ENCODE results near the gene DIP2C. TPM values are rescaled to one million over a fixed set of nuclear protein-coding genes. Genes with fewer than 3 reads are reported as not detected.
A peak's percentile ranks its signal among the peaks of the same experiment; 100 is the strongest.
"Not testable (repeated sequence)": the region's sequence is repeated elsewhere in the genome, so short reads cannot be mapped to it uniquely, and the experiment has no call there.

Gene DIP2C
- total RNA-seq, 1 experiment from 2014 or later: 11.0 TPM

- no peak for TF ChIP-seq FOXP4 (CRISPR knock-in tag; IDR thresholded peaks at IDR 0.05)
- no peak for TF ChIP-seq CREB1 (CRISPR knock-in tag; IDR thresholded peaks at IDR 0.05)
Measured at GRCh38 chr10:348456-348855, 341.0 kb downstream of the DIP2C start (continued).

- ATAC-seq; H3K27me3 Mint-ChIP-seq (ENCODE audit: low read depth); H3K4me3 Mint-ChIP-seq; POLR2A ChIA-PET; CTCF ChIA-PET; H3K36me3 Mint-ChIP-seq; DNase-seq (ENCODE audit: low spot score); H3K4me1 Mint-ChIP-seq; H3K9me3 Mint-ChIP-seq: not testable (repeated sequence)
- 0 out of 2 replicates have a peak overlapping the region, but pooled peaks have one; percentile 12 for H3K27ac Mint-ChIP-seq
Measured at GRCh38 chr10:347774-348173, 341.7 kb downstream of the DIP2C start.

- CTCF ChIA-PET; DNase-seq (ENCODE audit: low spot score); H3K4me3 Mint-ChIP-seq; H3K4me1 Mint-ChIP-seq; H3K9me3 Mint-ChIP-seq; H3K27ac Mint-ChIP-seq; POLR2A ChIA-PET; H3K27me3 Mint-ChIP-seq (ENCODE audit: low read depth); H3K36me3 Mint-ChIP-seq; ATAC-seq: not testable (repeated sequence)
Measured at GRCh38 chr10:347190-347589, 342.3 kb downstream of the DIP2C start.

GRCh38 chr10:344582-345200 lies 344.8 kb downstream of the DIP2C start:
- Mint-ChIP-seq H3K27ac (no peak overlapping the region; the same call in 1 of the 2 replicates), H3K27me3 (ENCODE audit: low read depth) (no peaks in the 10 kb centered on the region), H3K9me3 (no peaks in the 10 kb centered on the region), H3K36me3 (peaks cover 6% of the 10 kb centered on the region; the same call in 1 of the 2 replicates), H3K4me1 (no peaks in the 10 kb centered on the region), H3K4me3 (no peak overlapping the region)
- ATAC-seq: no peak
- no peak for DNase-seq (ENCODE audit: low spot score)
- CTCF ChIA-PET: no interaction called here
- no peak for TF ChIP-seq MYBL2 (CRISPR knock-in tag; IDR thresholded peaks at IDR 0.05)
- no peak for TF ChIP-seq FOXJ3 (CRISPR knock-in tag; IDR thresholded peaks at IDR 0.05; ENCODE audit: borderline replicate concordance)
- no peak for TF ChIP-seq HMGA2 (CRISPR knock-in tag; IDR thresholded peaks at IDR 0.05)
- TF ChIP-seq ATF3 (CRISPR knock-in tag; conservative IDR thresholded peaks at IDR 0.05): no peak
- TF ChIP-seq ZNF138 (CRISPR knock-in tag; conservative IDR thresholded peaks at IDR 0.05): no peak
- TF ChIP-seq NFYB (CRISPR knock-in tag; conservative IDR thresholded peaks at IDR 0.05; ENCODE audit: low read depth): no peak
- no peak for TF ChIP-seq CBFB (CRISPR knock-in tag; IDR thresholded peaks at IDR 0.05; ENCODE audit: low read depth)
- TF ChIP-seq ERG (CRISPR knock-in tag; IDR thresholded peaks at IDR 0.05): no peak
- TF ChIP-seq ZSCAN18 (CRISPR knock-in tag; IDR thresholded peaks at IDR 0.05): no peak
- no peak for TF ChIP-seq ZNF317 (CRISPR knock-in tag; IDR thresholded peaks at IDR 0.05; ENCODE audit: borderline replicate concordance, low read depth)
- POLR2A ChIA-PET: no interaction called here

Measured in WTC11 (cell line).